ENCODE measurements around the gene UCN3.

- no peak for TF ChIP-seq CTCF (IDR thresholded peaks at IDR 0.05)
- no peak for TF ChIP-seq POLR2A (IDR thresholded peaks at IDR 0.05)
- no peak for TF ChIP-seq POLR2AphosphoS5 (IDR thresholded peaks at IDR 0.05)
- TF ChIP-seq EP300 (IDR thresholded peaks at IDR 0.05), result no peak
These were observed 59.0 kb downstream of the UCN3 start for GRCh38 chr10:5423771-5424170.

Measured in sigmoid colon (tissue), 4 donors.